ENCODE results near the gene GHR. TPM values are rescaled to one million over a fixed set of nuclear protein-coding genes. Genes with fewer than 3 reads are reported as not detected.

GHR gene
- polyA plus RNA-seq, 1 donor (not counting 4 experiments of a cell fraction or from before 2014, with no cell fraction given) = 1.8 TPM

- FAIRE-seq = no peak
- H3K36me3 ChIP-seq (ENCODE audit: control insufficient read depth in 2 of 2, extremely low read depth in 1 of 2, insufficient read depth in 2 of 2, low read length in 2 of 2) = no peaks in the 10 kb centered on the region
Measured at GRCh38 chr5:42749020-42749419, 325.8 kb downstream of the GHR start.

DNA sequence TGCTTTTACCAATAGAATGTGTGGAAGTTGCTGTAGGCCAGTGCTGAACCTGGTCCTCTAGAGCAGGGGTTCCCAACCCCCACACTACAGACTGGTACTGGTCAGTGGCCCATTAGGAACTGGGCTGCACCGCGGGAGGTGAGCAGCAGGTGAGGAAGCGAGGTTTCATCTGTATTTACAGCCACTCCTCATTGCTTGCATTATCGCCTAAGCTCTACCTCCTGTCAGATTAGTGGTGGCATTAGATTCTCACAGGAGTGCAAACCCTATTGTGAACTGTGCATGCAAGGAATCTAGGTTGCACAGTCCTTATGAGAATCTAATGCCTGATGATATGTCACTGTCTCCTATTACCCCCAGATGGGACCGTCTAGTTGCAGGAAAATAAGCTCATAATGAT, 327.3 kb downstream of the GHR start:
- Histone ChIP-seq H2AFZ (ENCODE audit: control insufficient read depth, low read length) (no peak overlapping the region), H3K4me3 (ENCODE audit: control insufficient read depth in 2 of 3, extremely low read depth in 1 of 3, insufficient read depth in 2 of 3, low read depth in 1 of 3, low read length in 3 of 3) (no peak overlapping the region), H3K4me2 (ENCODE audit: control insufficient read depth, extremely low read depth, insufficient read depth, low read depth, low read length) (no peak overlapping the region), H3K27ac (ENCODE audit: control insufficient read depth, insufficient read depth, low read length) (no peak overlapping the region), H3K9ac (ENCODE audit: control insufficient read depth, extremely low read depth, insufficient read depth, low read length) (no peak overlapping the region), H3K9me1 (ENCODE audit: control insufficient read depth, extremely low read depth, insufficient read depth, low read length) (no peaks in the 10 kb centered on the region), H3K79me2 (ENCODE audit: control insufficient read depth, insufficient read depth, low read length) (no peaks in the 10 kb centered on the region), H3K9me3 (ENCODE audit: control insufficient read depth, low read depth, low read length) (no peaks in the 10 kb centered on the region), H3K27me3 (ENCODE audit: control insufficient read depth, extremely low read depth, insufficient read depth, low read length) (no peaks in the 10 kb centered on the region), H3K4me1 (ENCODE audit: control insufficient read depth, extremely low read depth, insufficient read depth, low read length) (no peaks in the 10 kb centered on the region), H4K20me1 (ENCODE audit: control insufficient read depth, extremely low read depth, insufficient read depth, low read length) (no peaks in the 10 kb centered on the region), H3K36me3 (ENCODE audit: control insufficient read depth in 2 of 2, extremely low read depth in 1 of 2, insufficient read depth in 2 of 2, low read length in 2 of 2) (no peaks in the 10 kb centered on the region)
- DNase-seq (ENCODE audit: low read depth, low spot score) = no peak
- FAIRE-seq = no peak
- TF ChIP-seq, protein P1, sequence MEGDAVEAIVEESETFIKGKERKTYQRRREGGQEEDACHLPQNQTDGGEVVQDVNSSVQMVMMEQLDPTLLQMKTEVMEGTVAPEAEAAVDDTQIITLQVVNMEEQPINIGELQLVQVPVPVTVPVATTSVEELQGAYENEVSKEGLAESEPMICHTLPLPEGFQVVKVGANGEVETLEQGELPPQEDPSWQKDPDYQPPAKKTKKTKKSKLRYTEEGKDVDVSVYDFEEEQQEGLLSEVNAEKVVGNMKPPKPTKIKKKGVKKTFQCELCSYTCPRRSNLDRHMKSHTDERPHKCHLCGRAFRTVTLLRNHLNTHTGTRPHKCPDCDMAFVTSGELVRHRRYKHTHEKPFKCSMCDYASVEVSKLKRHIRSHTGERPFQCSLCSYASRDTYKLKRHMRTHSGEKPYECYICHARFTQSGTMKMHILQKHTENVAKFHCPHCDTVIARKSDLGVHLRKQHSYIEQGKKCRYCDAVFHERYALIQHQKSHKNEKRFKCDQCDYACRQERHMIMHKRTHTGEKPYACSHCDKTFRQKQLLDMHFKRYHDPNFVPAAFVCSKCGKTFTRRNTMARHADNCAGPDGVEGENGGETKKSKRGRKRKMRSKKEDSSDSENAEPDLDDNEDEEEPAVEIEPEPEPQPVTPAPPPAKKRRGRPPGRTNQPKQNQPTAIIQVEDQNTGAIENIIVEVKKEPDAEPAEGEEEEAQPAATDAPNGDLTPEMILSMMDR (optimal IDR thresholded peaks at IDR 0.05 in 1 of 3, IDR thresholded peaks at IDR 0.05 in 1 of 3, conservative IDR thresholded peaks at IDR 0.05 in 1 of 3; ENCODE audit: extremely low read depth in 1 of 3, insufficient read depth in 2 of 3, low read length in 3 of 3) = no peak
- no peak for TF ChIP-seq EZH2 (IDR thresholded peaks at IDR 0.05; ENCODE audit: low read length)
- dilution Hi-C loops (cut with MboI; ENCODE audit: extremely low pct_ligation_motif_present, low sequenced_read_pairs) = no loop called here

More at GRCh38 chr5:42749020-42749419, 325.8 kb downstream of the GHR start:
- Histone ChIP-seq H3K4me3 (ENCODE audit: control insufficient read depth in 2 of 3, extremely low read depth in 1 of 3, insufficient read depth in 2 of 3, low read depth in 1 of 3, low read length in 3 of 3) (no peak overlapping the region), H3K27me3 (ENCODE audit: control insufficient read depth, extremely low read depth, insufficient read depth, low read length) (no peaks in the 10 kb centered on the region), H3K9me1 (ENCODE audit: control insufficient read depth, extremely low read depth, insufficient read depth, low read length) (no peaks in the 10 kb centered on the region), H3K9ac (ENCODE audit: control insufficient read depth, extremely low read depth, insufficient read depth, low read length) (no peak overlapping the region), H3K27ac (ENCODE audit: control insufficient read depth, insufficient read depth, low read length) (no peak overlapping the region), H4K20me1 (ENCODE audit: control insufficient read depth, extremely low read depth, insufficient read depth, low read length) (no peaks in the 10 kb centered on the region), H3K79me2 (ENCODE audit: control insufficient read depth, insufficient read depth, low read length) (no peaks in the 10 kb centered on the region), H2AFZ (ENCODE audit: control insufficient read depth, low read length) (no peak overlapping the region), H3K4me1 (ENCODE audit: control insufficient read depth, extremely low read depth, insufficient read depth, low read length) (no peaks in the 10 kb centered on the region), H3K4me2 (ENCODE audit: control insufficient read depth, extremely low read depth, insufficient read depth, low read depth, low read length) (no peak overlapping the region), H3K9me3 (ENCODE audit: control insufficient read depth, low read depth, low read length) (no peaks in the 10 kb centered on the region)
- dilution Hi-C loops (cut with MboI; ENCODE audit: extremely low pct_ligation_motif_present, low sequenced_read_pairs) = no loop called here
- TF ChIP-seq EZH2 (IDR thresholded peaks at IDR 0.05; ENCODE audit: low read length) = no peak
- TF ChIP-seq, protein P1 (optimal IDR thresholded peaks at IDR 0.05 in 1 of 3, IDR thresholded peaks at IDR 0.05 in 1 of 3, conservative IDR thresholded peaks at IDR 0.05 in 1 of 3; ENCODE audit: extremely low read depth in 1 of 3, insufficient read depth in 2 of 3, low read length in 3 of 3) = no peak
- DNase-seq (ENCODE audit: low read depth, low spot score) = no peak
